WTC11 (cell line): ENCODE data around the gene TMEM131L. TPM values are rescaled to one million over a fixed set of nuclear protein-coding genes. Genes with fewer than 3 reads are reported as not detected.

Experiments
- ATAC-seq: fragments of 200-7000 bp; cut with Tn5 transposase; 2 replicates; pipeline ENCODE4 v1.10.0; 2021; ENCODE audit warnings: mild to moderate bottlenecking, moderate library complexity
- CTCF ChIA-PET: fragments of 300-600 bp; sonication (Branson Sonifier 250); formaldehyde crosslinking; loops from one replicate; lab custom pipeline; 2021; ENCODE audit warnings: antibody characterized with exemption; lab: Charles Lee
- POLR2A ChIA-PET: fragments of 350-600 bp; sonication (Branson Sonifier 250); formaldehyde crosslinking; loops from one replicate; lab custom pipeline; 2021; ENCODE audit warnings: antibody characterized with exemption; lab: Charles Lee
- DNase-seq: peaks from one replicate; pipeline ENCODE4 v3.0.0; 2021; ENCODE audit warnings: low spot score
- H3K27ac Mint-ChIP-seq: 2 replicates; pipeline ENCODE4 v1.8.0; 2021; ENCODE audit warnings: mixed read lengths
- H3K27me3 Mint-ChIP-seq: 2 replicates; pipeline ENCODE4 v1.8.0; 2021; ENCODE audit warnings: low read depth, mild to moderate bottlenecking, moderate library complexity, mixed read lengths
- H3K36me3 Mint-ChIP-seq: 2 replicates; pipeline ENCODE4 v1.8.0; 2021; ENCODE audit warnings: mixed read lengths
- H3K4me1 Mint-ChIP-seq: 2 replicates; pipeline ENCODE4 v1.8.0; 2022; ENCODE audit warnings: mixed read lengths
- H3K4me3 Mint-ChIP-seq: 2 replicates; pipeline ENCODE4 v1.8.0; 2021; ENCODE audit warnings: mild to moderate bottlenecking, moderate library complexity, mixed read lengths
- H3K9me3 Mint-ChIP-seq: 2 replicates; pipeline ENCODE4 v1.8.0; 2021; ENCODE audit warnings: mixed read lengths
- AR ChIP-seq: fragments of 250-450 bp; sonication (Bioruptor Pico); IDR thresholded peaks from 2 replicates; pipeline ENCODE4 v1.9.0; 2021; ENCODE audit warnings: mild to moderate bottlenecking
- CREB1 ChIP-seq: sonication (generic); formaldehyde crosslinking; IDR thresholded peaks from 2 replicates; pipeline ENCODE4 v1.8.0; 2023; ENCODE audit warnings: mild to moderate bottlenecking, missing genetic modification reagents
- CREM ChIP-seq: sonication (generic); formaldehyde crosslinking; IDR thresholded peaks from 2 replicates; pipeline ENCODE4 v1.8.1; 2022; ENCODE audit warnings: mild to moderate bottlenecking, missing genetic modification reagents, moderate library complexity
- E2F4 ChIP-seq: sonication (generic); formaldehyde crosslinking; IDR thresholded peaks from 2 replicates; pipeline ENCODE4 v1.8.1; 2022; ENCODE audit warnings: low read depth, mild to moderate bottlenecking, moderate library complexity, missing genetic modification reagents, borderline replicate concordance
- ESRRA ChIP-seq: sonication (generic); formaldehyde crosslinking; IDR thresholded peaks from 2 replicates; pipeline ENCODE4 v1.8.1; 2022; ENCODE audit warnings: mild to moderate bottlenecking, missing genetic modification reagents, borderline replicate concordance
- ETV6 ChIP-seq: sonication (generic); formaldehyde crosslinking; IDR thresholded peaks from 2 replicates; pipeline ENCODE4 v1.8.1; 2022; ENCODE audit warnings: mild to moderate bottlenecking, missing genetic modification reagents
- FOXK1 ChIP-seq: sonication (generic); formaldehyde crosslinking; IDR thresholded peaks from 2 replicates; pipeline ENCODE4 v1.8.0; 2022; ENCODE audit warnings: mild to moderate bottlenecking, moderate library complexity, missing genetic modification reagents
- FOXP4 ChIP-seq: sonication (generic); formaldehyde crosslinking; IDR thresholded peaks from 2 replicates; pipeline ENCODE4 v1.8.0; 2022; ENCODE audit warnings: mild to moderate bottlenecking, missing genetic modification reagents
- GABPB1 ChIP-seq: sonication (generic); formaldehyde crosslinking; IDR thresholded peaks from 2 replicates; pipeline ENCODE4 v1.8.1; 2023; ENCODE audit warnings: mild to moderate bottlenecking, missing genetic modification reagents
- GTF2I ChIP-seq: fragments of 250-450 bp; sonication (Bioruptor Pico); conservative IDR thresholded peaks from 2 replicates; pipeline ENCODE4 v1.4.0; 2021; ENCODE audit warnings: mild to moderate bottlenecking
- IRF2 ChIP-seq: sonication (generic); formaldehyde crosslinking; IDR thresholded peaks from 2 replicates; pipeline ENCODE4 v1.8.0; 2022; ENCODE audit warnings: low read depth, missing genetic modification reagents, borderline replicate concordance
- JUN ChIP-seq: sonication (generic); formaldehyde crosslinking; IDR thresholded peaks from 2 replicates; pipeline ENCODE4 v1.8.0; 2023; ENCODE audit warnings: mild to moderate bottlenecking, missing genetic modification reagents
- NR1H2 ChIP-seq: sonication (generic); formaldehyde crosslinking; IDR thresholded peaks from 2 replicates; pipeline ENCODE4 v1.9.0; 2021; ENCODE audit warnings: mild to moderate bottlenecking, moderate library complexity, missing genetic modification reagents
- RELA ChIP-seq: sonication (generic); formaldehyde crosslinking; IDR thresholded peaks from 2 replicates; pipeline ENCODE4 v1.8.1; 2022; ENCODE audit warnings: missing genetic modification reagents, mild to moderate bottlenecking, borderline replicate concordance
- SMAD3 ChIP-seq: sonication (generic); formaldehyde crosslinking; IDR thresholded peaks from 2 replicates; pipeline ENCODE4 v1.8.0; 2022; ENCODE audit warnings: missing genetic modification reagents, mild to moderate bottlenecking, borderline replicate concordance
- SMAD4 ChIP-seq: sonication (generic); formaldehyde crosslinking; IDR thresholded peaks from 2 replicates; pipeline ENCODE4 v1.8.0; 2022; ENCODE audit warnings: mild to moderate bottlenecking, missing genetic modification reagents
- SOX15 ChIP-seq: fragments of 250-450 bp; sonication (Bioruptor Pico); IDR thresholded peaks from 2 replicates; pipeline ENCODE4 v1.9.0; 2021; ENCODE audit warnings: mild to moderate bottlenecking
- TCF7 ChIP-seq: sonication (generic); formaldehyde crosslinking; IDR thresholded peaks from 2 replicates; pipeline ENCODE4 v1.8.0; 2022; ENCODE audit warnings: mild to moderate bottlenecking, low read depth, missing genetic modification reagents, moderate library complexity
- TEAD1 ChIP-seq: sonication (generic); formaldehyde crosslinking; IDR thresholded peaks from 2 replicates; pipeline ENCODE4 v1.8.0; 2022; ENCODE audit warnings: mild to moderate bottlenecking, missing genetic modification reagents
- ZBTB21 ChIP-seq: sonication (generic); formaldehyde crosslinking; IDR thresholded peaks from 2 replicates; pipeline ENCODE4 v1.8.1; 2023; ENCODE audit warnings: mild to moderate bottlenecking, missing genetic modification reagents, borderline replicate concordance
- ZNF219 ChIP-seq: sonication (generic); formaldehyde crosslinking; IDR thresholded peaks from 2 replicates; pipeline ENCODE4 v1.8.0; 2023; ENCODE audit warnings: missing genetic modification reagents, mild to moderate bottlenecking, borderline replicate concordance
- ZNF263 ChIP-seq: sonication (generic); formaldehyde crosslinking; IDR thresholded peaks from 2 replicates; pipeline ENCODE4 v1.8.1; 2022; ENCODE audit warnings: low read depth, mild to moderate bottlenecking, moderate library complexity, missing genetic modification reagents
- ZNF396 ChIP-seq: fragments of 250-450 bp; sonication (Bioruptor Pico); IDR thresholded peaks from 2 replicates; pipeline ENCODE4 v1.8.0; 2021; ENCODE audit warnings: mild to moderate bottlenecking, moderate library complexity, borderline replicate concordance
- ZNF416 ChIP-seq: fragments of 250-450 bp; sonication (Bioruptor Pico); IDR thresholded peaks from 2 replicates; pipeline ENCODE4 v1.9.0; 2021; ENCODE audit warnings: mild to moderate bottlenecking, inconsistent platforms
- ZNF512 ChIP-seq: sonication (generic); formaldehyde crosslinking; IDR thresholded peaks from 2 replicates; pipeline ENCODE4 v1.8.1; 2022; ENCODE audit warnings: missing genetic modification reagents, borderline replicate concordance
- ZNF671 ChIP-seq: fragments of 250-450 bp; sonication (Bioruptor Pico); IDR thresholded peaks from 2 replicates; pipeline ENCODE4 v1.8.0; 2021; ENCODE audit warnings: mild to moderate bottlenecking
- ZSCAN18 ChIP-seq: fragments of 250-450 bp; sonication (Bioruptor Pico); IDR thresholded peaks from 2 replicates; pipeline ENCODE4 v2.1.2; 2022; ENCODE audit warnings: mild to moderate bottlenecking, moderate library complexity
- total RNA-seq: library from RNA; stranded (reverse); gene quantifications from 3 replicates; pipeline ENCODE4 v1.2.3, GENCODE V29; 2021

TMEM131L gene
- total RNA-seq, 1 experiment from 2014 or later = 26.7 TPM

- TF ChIP-seq GTF2I (CRISPR knock-in tag) = no peak
- no peak for TF ChIP-seq ZSCAN18 (CRISPR knock-in tag)
- TF ChIP-seq SMAD4 (CRISPR knock-in tag) = no peak
- TF ChIP-seq IRF2 (CRISPR knock-in tag) = no peak
- TF ChIP-seq ZBTB21 = no peak
- no peak for TF ChIP-seq AR (CRISPR knock-in tag)
- no peak for TF ChIP-seq ZNF512 (CRISPR knock-in tag)
- TF ChIP-seq ESRRA (CRISPR knock-in tag) = no peak
- TF ChIP-seq NR1H2 = no peak
- no peak for TF ChIP-seq TCF7 (CRISPR knock-in tag)
- TF ChIP-seq SMAD3 (CRISPR knock-in tag) = no peak
- no peak for TF ChIP-seq SOX15
- TF ChIP-seq FOXP4 (CRISPR knock-in tag) = no peak
- no peak for TF ChIP-seq CREM
Measured at GRCh38 chr4:153585026-153585425, 118.9 kb downstream of the TMEM131L start (continued).

- Mint-ChIP-seq H3K36me3 (peaks cover 21% of the 10 kb centered on the region), H3K4me3 (no peak overlapping the region), H3K4me1 (peaks cover 14% of the 10 kb centered on the region), H3K9me3 (no peaks in the 10 kb centered on the region), H3K27me3 (no peaks in the 10 kb centered on the region), H3K27ac (no peak overlapping the region)
- ATAC-seq (no peak), DNase-seq (no peak)
- ChIA-PET POLR2A (no interaction called here), CTCF (no interaction called here)
- TF ChIP-seq CREB1 (CRISPR knock-in tag) (no peak), ZBTB21 (no peak), JUN (CRISPR knock-in tag) (no peak), E2F4 (CRISPR knock-in tag) (no peak), GABPB1 (CRISPR knock-in tag) (no peak), ETV6 (CRISPR knock-in tag) (no peak), ZNF263 (CRISPR knock-in tag) (no peak), RELA (CRISPR knock-in tag) (no peak), ZNF671 (CRISPR knock-in tag) (no peak), SMAD4 (CRISPR knock-in tag) (no peak), ZNF219 (no peak), ZNF416 (CRISPR knock-in tag) (no peak), ZNF396 (no peak), FOXK1 (no peak), TEAD1 (CRISPR knock-in tag) (no peak), ZSCAN18 (CRISPR knock-in tag) (no peak)
Measured at GRCh38 chr4:153589703-153590595, 123.8 kb downstream of the TMEM131L start.
